ENCODE data around the gene RUSC1. TPM values are rescaled to one million over a fixed set of nuclear protein-coding genes. Genes with fewer than 3 reads are reported as not detected.
A peak's percentile ranks its signal among the peaks of the same experiment; 100 is the strongest.

RUSC1 gene
- total RNA-seq, 1 donor from 2014 or later = 38.3 TPM

- Histone ChIP-seq H3K27me3 (ENCODE audit: control insufficient read depth, insufficient read depth, low read length) (no peaks in the 10 kb centered on the region), H3K36me3 (ENCODE audit: control insufficient read depth, insufficient read depth, low read length) (peaks cover 8% of the 10 kb centered on the region), H3K4me3 (ENCODE audit: low read depth, low read length) (no peak overlapping the region)
- DNase-seq (ENCODE audit: low read depth) = no peak
- no peak for TF ChIP-seq CTCF (IDR thresholded peaks at IDR 0.05; ENCODE audit: insufficient read depth, low read length, poor library complexity, severe bottlenecking)
These were observed 2.6 kb upstream of the RUSC1 start for GRCh38 chr1:155318082-155318481.

- Histone ChIP-seq H3K36me3 (ENCODE audit: control insufficient read depth, insufficient read depth, low read length) (peaks cover 5% of the 10 kb centered on the region), H3K27me3 (ENCODE audit: control insufficient read depth, insufficient read depth, low read length) (no peaks in the 10 kb centered on the region), H3K4me3 (ENCODE audit: low read depth, low read length) (no peak overlapping the region)
- DNase-seq (ENCODE audit: low read depth) = no peak
- TF ChIP-seq CTCF (IDR thresholded peaks at IDR 0.05; ENCODE audit: insufficient read depth, low read length, poor library complexity, severe bottlenecking) = no peak
These were observed 1.2 kb upstream of the RUSC1 start for GRCh38 chr1:155319536-155319935.

GRCh38 chr1:155320252-155320651, 442 bp upstream of the RUSC1 start:
- Histone ChIP-seq H3K4me3 (ENCODE audit: low read depth, low read length) (no peak overlapping the region), H3K27me3 (ENCODE audit: control insufficient read depth, insufficient read depth, low read length) (no peaks in the 10 kb centered on the region), H3K36me3 (ENCODE audit: control insufficient read depth, insufficient read depth, low read length) (peaks cover 4% of the 10 kb centered on the region)
- DNase-seq (ENCODE audit: low read depth) = no peak
- no peak for TF ChIP-seq CTCF (IDR thresholded peaks at IDR 0.05; ENCODE audit: insufficient read depth, low read length, poor library complexity, severe bottlenecking)

GRCh38 chr1:155321639-155322503, 1.2 kb downstream of the RUSC1 start:
- no peak for DNase-seq (ENCODE audit: low read depth)
- H3K27me3 ChIP-seq (ENCODE audit: control insufficient read depth, insufficient read depth, low read length) = no peaks in the 10 kb centered on the region
- no peak for TF ChIP-seq CTCF (IDR thresholded peaks at IDR 0.05; ENCODE audit: insufficient read depth, low read length, poor library complexity, severe bottlenecking)
- H3K36me3 ChIP-seq (ENCODE audit: control insufficient read depth, insufficient read depth, low read length) = peaks cover 4% of the 10 kb centered on the region
- no peak overlapping the region for H3K4me3 ChIP-seq (ENCODE audit: low read depth, low read length)

GRCh38 chr1:155322571-155322952, 1.9 kb downstream of the RUSC1 start:
- no peaks in the 10 kb centered on the region for H3K27me3 ChIP-seq (ENCODE audit: control insufficient read depth, insufficient read depth, low read length)
- peaks cover 4% of the 10 kb centered on the region for H3K36me3 ChIP-seq (ENCODE audit: control insufficient read depth, insufficient read depth, low read length)
- no peak for DNase-seq (ENCODE audit: low read depth)
- TF ChIP-seq CTCF (IDR thresholded peaks at IDR 0.05; ENCODE audit: insufficient read depth, low read length, poor library complexity, severe bottlenecking) = no peak
- peak overlapping the region; percentile 90 for H3K4me3 ChIP-seq (ENCODE audit: low read depth, low read length)

Data from kidney epithelial cell (primary cell).